ENCODE data around the gene KCNG2. TPM values are rescaled to one million over a fixed set of nuclear protein-coding genes. Genes with fewer than 3 reads are reported as not detected.
"Not testable (repeated sequence)": the region's sequence is repeated elsewhere in the genome, so short reads cannot be mapped to it uniquely, and the experiment has no call there.

KCNG2 gene
- total RNA-seq, 2 donors from 2014 or later: not detected

DNA sequence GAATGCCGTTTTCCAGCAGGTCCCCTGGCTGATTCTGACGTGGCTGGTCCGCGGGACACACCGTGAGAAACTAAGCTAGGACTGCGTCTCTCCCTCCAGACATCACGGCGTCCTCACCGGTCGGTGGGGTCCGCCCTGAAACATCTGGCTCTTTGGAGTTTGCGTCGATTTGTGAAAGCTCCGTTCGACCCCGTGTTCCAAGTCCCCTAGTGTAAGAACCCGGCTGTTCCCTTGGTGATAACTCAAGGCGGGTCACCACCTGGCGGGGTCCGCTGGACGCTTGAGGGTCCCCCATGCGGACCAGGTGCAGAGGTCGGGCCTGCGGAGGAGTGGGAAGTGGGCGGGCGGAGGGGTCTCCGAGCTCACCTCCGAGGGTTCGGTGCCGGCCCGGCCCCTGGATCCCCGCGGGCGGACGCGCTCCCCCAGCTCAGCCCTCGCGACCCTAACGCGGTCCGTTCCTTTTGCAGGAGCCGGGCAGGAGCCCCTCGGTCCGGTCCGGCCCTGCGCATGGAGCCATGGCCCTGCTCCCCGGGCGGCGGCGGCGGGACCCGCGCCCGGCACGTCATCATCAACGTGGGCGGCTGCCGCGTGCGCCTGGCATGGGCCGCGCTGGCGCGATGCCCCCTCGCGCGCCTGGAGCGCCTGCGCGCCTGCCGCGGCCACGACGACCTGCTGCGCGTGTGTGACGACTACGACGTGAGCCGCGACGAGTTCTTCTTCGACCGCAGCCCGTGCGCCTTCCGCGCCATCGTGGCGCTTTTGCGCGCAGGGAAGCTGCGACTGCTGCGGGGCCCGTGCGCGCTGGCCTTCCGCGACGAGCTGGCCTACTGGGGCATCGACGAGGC, 65.6 kb downstream of the KCNG2 start:
- peaks cover 0 to 16% of the 10 kb centered on the region in 2 donors for H3K36me3 Mint-ChIP-seq
- H3K27ac Mint-ChIP-seq: no peak overlapping the region
- peaks cover 9 to 13% of the 10 kb centered on the region in 2 donors for H3K9me3 Mint-ChIP-seq
- ATAC-seq (no peak), DNase-seq (ENCODE audit: low spot score in 2 of 2) (no peak)

DNA sequence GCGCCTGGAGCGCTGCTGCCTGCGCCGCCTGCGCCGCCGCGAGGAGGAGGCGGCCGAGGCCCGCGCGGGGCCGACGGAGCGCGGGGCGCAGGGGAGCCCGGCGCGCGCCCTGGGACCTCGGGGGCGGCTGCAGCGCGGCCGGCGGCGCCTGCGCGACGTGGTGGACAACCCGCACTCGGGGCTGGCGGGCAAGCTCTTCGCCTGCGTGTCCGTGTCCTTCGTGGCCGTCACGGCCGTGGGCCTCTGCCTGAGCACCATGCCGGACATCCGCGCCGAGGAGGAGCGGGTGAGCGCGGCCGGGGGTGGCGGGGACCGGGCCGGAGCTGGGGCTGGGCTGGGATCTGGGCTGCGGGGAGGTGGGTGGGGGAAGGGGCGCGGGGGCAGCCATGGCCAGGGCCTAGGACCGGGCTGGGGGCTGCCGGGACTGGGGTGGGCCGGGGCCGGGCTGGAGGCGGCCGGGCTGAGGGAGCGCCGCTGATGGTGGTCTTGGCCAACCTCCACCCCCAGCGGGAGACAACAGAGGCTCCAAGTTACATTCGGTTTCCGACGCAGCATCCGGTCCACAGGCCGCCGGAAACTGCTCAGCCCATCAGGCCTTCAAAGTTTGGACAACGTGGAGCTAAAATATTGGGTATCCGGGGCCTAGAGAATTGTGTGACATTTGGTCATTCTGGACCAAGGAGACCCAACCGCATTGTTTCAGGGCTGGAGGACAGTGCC, 66.4 kb downstream of the KCNG2 start:
- H3K36me3 Mint-ChIP-seq: peaks cover 0 to 16% of the 10 kb centered on the region in 2 donors
- DNase-seq (ENCODE audit: low spot score in 2 of 2): no peak
- H3K27ac Mint-ChIP-seq: no peak overlapping the region
- no peak for ATAC-seq
- peaks cover 9 to 13% of the 10 kb centered on the region in 2 donors for H3K9me3 Mint-ChIP-seq

DNA sequence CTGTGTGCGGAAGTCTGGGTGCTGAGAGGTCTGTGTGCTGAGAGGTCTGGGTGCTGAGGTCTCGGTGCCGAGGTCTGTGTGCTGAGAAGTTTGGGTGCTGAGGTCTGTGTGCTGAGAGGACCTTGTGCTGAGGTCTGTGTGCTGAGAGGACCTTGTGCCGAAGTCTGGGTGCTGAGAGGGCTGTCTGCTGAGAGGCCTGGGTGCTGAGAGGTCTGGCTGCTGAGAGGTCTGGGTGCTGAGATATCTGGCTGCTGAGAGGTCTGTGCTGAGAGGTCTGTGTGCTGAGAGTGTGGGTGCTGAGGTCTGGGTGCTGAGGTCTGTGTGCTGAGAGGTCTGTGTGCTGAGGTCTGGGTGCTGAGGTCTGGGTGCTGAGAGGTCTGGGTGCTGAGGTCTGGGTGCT, 67.2 kb downstream of the KCNG2 start:
- ATAC-seq; DNase-seq (ENCODE audit: low spot score in 2 of 2): not testable (repeated sequence)
- peaks cover 0 to 16% of the 10 kb centered on the region in 2 donors for H3K36me3 Mint-ChIP-seq

DNA sequence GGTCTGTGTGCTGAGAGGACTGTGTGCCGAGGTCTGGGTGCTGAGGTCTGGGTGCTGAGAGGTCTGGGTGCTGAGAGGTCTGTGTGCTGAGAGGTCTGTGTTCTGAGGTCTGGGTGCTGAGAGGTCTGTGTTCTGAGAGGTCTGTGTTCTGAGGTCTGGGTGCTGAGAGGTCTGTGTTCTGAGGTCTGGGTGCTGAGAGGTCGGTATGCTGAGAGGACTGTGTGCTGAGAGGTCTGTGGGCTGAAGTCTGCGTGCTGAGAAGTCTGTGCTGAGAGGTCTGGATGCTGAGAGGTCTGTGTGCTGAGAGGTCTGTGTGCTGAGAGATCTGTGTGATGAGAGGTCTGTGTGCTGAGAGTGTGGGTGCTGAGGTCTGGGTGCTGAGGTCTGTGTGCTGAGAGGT, 68.2 kb downstream of the KCNG2 start:
- DNase-seq (ENCODE audit: low spot score in 2 of 2); H3K27ac Mint-ChIP-seq: not testable (repeated sequence)
- peaks cover 9 to 10% of the 10 kb centered on the region in 2 donors for H3K9me3 Mint-ChIP-seq

More for the DNA sequence above, 67.2 kb downstream of the KCNG2 start:
- H3K9me3 Mint-ChIP-seq: peaks cover 9 to 13% of the 10 kb centered on the region in 2 donors
- H3K27ac Mint-ChIP-seq: not testable (repeated sequence)

DNA sequence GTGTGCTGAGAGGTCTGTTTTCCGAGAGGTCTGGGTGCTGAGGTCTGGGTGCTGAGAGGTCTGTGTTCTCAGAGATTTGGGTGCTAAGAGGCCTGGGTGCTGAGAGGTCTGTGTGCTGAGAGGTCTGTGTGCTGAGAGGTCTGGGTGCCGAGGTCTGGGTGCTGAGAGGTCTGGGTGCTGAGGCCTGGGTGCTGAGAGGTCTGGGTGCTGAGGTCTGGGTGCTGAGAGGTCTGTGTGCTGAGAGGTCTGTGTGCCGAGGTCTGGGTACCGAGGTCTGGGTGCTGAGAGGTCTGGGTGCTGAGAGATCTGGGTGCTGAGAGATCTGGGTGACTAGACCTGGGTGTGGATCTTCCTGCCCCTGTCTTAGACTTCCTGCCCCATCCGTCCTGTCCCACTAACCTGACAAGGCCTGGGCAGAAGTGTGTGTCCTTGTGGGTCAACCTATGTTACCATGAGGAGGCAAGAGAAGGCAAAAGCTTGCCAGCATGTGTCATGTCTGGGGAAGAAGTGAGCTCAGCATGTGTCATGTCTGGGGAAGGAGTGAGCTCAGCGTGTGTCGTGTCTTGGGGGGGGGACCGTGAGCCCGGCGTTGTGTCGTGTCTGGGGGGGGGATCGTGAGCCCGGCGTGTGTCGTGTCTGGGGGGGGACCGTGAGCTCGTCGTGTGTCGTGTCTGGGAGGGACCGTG, 69.3 kb downstream of the KCNG2 start:
- no peak overlapping the region for H3K27ac Mint-ChIP-seq
- DNase-seq (ENCODE audit: low spot score in 2 of 2): no peak
- no peak for ATAC-seq
- H3K36me3 Mint-ChIP-seq: peaks cover 0 to 9% of the 10 kb centered on the region in 2 donors
- H3K9me3 Mint-ChIP-seq: peaks cover 2% of the 10 kb centered on the region in 2 donors

More for the DNA sequence above, 68.2 kb downstream of the KCNG2 start:
- not testable (repeated sequence) for ATAC-seq
- H3K36me3 Mint-ChIP-seq: peaks cover 0 to 16% of the 10 kb centered on the region in 2 donors

DNA sequence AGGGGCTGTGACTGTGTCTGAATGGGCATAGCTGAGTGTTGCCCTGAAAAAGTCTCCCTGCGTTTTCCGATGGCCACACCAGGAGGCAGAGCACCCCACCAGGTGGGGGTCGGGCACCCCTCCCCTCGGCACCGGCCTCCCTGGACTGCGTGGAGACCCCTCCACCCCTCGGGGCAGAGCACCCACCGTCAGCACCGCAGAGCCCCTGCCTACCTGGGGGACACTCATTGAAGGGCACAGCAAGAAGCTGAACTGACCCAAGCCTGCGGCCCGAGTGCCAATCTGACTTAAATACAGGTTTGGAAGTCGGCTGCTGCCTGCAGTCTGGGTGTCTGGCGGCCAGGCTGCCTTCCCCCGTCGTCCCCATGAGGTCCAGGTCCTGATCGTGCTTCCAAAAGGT, 69.9 kb downstream of the KCNG2 start:
- H3K27ac Mint-ChIP-seq: no peak overlapping the region
- no peak for ATAC-seq
- DNase-seq (ENCODE audit: low spot score in 2 of 2): no peak

DNA sequence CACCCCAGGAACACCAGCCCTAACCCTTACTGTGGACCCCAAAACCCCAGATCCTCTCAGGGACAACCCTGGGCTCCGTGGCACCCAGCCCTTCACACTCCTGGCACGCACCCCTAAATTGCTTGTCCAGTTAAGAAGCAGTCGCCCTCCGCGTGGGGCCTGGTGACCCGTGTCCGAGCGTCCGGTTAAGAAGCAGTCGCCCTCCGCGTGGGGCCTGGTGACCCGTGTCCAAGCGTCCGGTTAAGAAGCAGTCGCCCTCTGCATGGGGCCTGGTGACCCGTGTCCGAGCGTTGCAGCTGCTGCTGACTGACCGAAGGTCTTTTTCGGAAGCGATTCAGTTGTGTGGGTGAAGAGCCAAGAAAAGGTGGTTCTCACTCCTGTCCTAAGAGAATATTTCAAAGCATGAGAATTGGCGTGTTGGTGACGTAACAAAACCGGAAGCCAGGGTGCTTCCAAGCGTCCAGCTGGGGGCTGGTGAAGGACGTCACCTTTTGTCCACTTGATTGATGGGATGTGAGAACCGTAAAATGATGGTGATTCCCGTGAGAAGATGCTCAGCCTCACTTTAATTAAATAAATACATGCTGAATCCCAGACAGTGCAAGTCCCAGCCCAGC, 70.5 kb downstream of the KCNG2 start:
- ATAC-seq (no peak), DNase-seq (ENCODE audit: low spot score in 2 of 2) (no peak)
- Mint-ChIP-seq H3K36me3 (no peaks in the 10 kb centered on the region), H3K27ac (no peak overlapping the region), H3K9me3 (no peaks in the 10 kb centered on the region)

More for the DNA sequence above, 69.9 kb downstream of the KCNG2 start:
- Mint-ChIP-seq H3K36me3 (peaks cover 0 to 2% of the 10 kb centered on the region in 2 donors), H3K9me3 (no peaks in the 10 kb centered on the region)

DNA sequence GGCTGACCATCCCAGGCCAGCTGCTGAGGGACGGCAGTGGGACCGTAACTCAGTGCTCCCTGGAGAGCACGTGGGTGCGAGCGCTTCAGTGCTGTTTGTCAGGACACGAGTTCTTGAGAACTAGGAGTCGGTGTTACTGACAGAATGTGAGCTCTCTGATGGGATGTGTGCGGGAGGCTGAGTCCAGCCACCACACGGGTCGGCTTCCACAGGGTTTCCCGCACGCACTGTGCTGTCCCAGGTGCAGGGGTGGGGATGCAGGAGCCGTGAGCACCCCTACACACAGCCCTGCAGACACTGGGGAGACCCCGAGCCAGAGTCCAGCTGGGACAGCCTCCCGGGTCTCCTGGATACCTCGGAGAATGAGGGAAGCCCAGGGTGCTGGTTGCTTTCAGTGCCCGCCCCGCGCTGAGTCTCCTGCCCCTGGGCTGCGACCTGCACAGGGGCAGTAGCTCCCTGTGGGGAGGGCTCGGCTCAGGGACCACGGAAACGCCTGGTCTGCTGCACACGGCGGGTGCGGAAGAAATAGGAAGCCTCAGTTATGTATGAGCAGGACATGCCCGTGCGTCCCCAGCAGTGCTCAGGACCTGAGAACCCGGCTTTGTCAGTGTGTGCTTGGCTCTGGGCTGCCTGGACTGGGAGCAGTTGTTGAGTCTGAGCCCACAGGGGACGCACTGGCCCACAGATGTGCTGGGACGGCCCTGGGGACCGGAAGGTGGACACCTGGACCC, 71.2 kb downstream of the KCNG2 start:
- ATAC-seq (no peak), DNase-seq (ENCODE audit: low spot score in 2 of 2) (no peak)
- no peak overlapping the region for H3K27ac Mint-ChIP-seq
- H3K9me3 Mint-ChIP-seq: no peaks in the 10 kb centered on the region
- H3K36me3 Mint-ChIP-seq: no peaks in the 10 kb centered on the region

DNA sequence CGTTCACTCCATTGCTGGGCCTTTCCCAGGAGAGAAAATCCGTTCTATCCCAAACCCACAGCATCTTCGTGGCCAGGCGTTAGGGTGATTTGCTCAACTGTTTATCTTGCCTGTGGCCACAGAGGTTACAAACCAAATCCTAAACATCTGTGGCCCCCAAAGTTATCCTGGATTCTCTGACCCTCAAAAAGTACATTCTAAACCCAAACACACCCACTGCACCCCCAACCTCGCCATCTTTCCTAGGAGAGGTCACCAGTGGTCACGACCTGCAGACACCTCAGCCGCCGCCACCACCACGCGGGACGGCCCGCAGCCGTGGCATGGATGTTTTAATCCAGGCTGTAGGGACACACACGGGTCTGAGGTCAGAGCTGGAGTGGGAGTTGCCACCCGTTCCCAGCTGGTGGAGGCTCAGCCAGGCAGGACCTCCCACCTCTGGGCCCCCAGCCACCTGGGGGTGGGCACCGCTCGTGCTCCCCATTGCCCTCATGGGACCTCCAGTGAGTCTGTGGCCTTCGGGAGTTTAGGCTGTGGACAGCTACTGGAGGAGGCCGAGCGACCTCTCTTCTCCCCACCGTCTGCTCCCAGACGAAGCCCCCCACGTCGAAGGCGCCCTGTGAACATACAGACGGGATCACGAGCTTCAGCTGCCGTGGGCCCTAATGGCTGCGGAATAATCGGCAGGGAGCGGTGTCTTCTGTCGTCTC, 72.0 kb downstream of the KCNG2 start:
- H3K36me3 Mint-ChIP-seq: no peaks in the 10 kb centered on the region
- DNase-seq (ENCODE audit: low spot score in 2 of 2) (no peak), ATAC-seq (no peak)
- no peak overlapping the region for H3K27ac Mint-ChIP-seq
- H3K9me3 Mint-ChIP-seq: no peaks in the 10 kb centered on the region

DNA sequence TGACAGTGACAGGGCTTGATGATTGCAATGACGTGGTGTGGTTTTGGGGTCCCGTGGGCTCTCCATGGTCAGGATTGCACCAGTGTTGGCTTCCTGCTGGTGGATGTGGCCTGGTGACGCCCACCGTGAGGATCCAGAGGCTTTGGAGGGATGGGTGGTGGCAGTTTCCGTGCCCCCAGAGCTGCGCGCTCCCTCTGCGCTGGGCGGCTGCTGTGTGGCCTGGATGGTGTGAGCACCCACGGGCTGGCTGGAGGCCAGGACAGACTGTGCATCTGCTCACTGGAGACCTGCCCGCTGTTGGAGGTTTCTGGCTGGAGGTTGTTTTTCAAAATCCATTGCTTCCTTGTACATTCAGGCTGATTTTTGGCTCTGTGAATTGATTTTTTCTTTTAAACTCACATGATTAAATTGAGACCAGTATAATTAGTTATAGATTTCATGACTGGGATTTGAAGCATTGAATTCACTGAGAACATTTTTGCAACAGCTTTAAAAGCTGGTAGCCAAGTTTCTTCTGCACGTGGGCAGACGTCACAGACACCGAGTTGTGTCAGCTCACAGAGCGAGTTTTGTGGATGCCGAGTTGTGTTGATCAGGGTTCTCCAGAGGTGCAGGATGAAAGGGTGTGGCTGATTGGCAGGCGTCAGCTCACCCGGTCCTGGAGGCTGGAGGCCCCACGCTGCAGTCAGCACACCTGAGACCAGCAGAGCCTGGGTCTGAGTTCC, 72.7 kb downstream of the KCNG2 start:
- ATAC-seq (no peak), DNase-seq (ENCODE audit: low spot score in 2 of 2) (no peak)
- Mint-ChIP-seq H3K9me3 (no peaks in the 10 kb centered on the region), H3K27ac (no peak overlapping the region), H3K36me3 (no peaks in the 10 kb centered on the region)

DNA sequence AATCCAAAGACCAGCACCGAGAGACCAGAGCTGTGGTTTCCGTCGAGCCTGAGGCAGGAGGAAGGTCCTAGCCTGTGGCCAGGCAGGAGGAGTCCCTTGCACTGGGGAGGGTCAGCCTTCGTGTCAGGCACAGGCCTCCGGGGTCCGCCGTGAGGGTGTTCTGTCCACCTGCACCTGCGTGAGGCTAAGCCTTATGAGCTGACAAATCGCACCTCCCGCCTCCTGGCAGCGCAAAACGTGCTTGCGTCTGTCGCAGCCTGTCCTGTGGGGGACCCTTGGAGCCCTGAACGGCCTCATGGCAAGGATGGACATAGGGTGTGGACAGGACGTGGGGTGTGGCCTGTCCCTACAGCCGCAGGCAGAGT, 73.3 kb downstream of the KCNG2 start:
- no peak overlapping the region for H3K27ac Mint-ChIP-seq
- no peak for DNase-seq (ENCODE audit: low spot score in 2 of 2)

DNA sequence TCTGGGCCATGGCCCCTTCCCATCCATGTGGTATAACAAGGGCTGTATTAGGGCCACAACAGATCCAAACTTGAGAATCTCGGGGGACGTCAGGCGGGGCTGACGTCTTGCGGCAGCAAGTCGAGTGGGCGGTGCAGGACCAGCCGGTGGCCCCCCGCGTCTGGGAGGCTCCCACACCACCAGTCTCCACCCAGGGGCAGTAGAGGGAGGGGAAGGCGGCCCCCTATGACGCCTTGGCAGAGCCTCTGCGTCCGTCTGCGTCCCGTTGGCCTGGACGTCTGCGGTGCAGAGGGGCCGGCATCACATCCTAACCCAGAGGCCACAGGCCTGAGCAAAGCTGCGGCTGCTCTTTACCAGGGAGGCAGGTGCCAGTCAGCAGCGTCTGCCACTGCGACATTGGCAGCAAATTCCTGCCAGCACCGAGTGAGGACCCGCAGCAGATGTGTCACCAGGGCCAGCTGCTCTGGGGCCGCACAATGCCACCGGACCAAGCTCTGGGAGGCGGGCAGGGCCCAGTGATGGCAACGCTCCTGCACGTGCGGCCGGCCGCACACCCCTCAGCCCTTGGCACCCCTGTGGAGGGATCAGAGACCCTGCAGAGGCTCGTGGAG, 73.8 kb downstream of the KCNG2 start:
- no peak for ATAC-seq
- DNase-seq (ENCODE audit: low spot score in 2 of 2): no peak
- no peaks in the 10 kb centered on the region for H3K9me3 Mint-ChIP-seq

More for the DNA sequence above, 73.3 kb downstream of the KCNG2 start:
- no peak for ATAC-seq
- Mint-ChIP-seq H3K9me3 (no peaks in the 10 kb centered on the region), H3K36me3 (no peaks in the 10 kb centered on the region)

DNA sequence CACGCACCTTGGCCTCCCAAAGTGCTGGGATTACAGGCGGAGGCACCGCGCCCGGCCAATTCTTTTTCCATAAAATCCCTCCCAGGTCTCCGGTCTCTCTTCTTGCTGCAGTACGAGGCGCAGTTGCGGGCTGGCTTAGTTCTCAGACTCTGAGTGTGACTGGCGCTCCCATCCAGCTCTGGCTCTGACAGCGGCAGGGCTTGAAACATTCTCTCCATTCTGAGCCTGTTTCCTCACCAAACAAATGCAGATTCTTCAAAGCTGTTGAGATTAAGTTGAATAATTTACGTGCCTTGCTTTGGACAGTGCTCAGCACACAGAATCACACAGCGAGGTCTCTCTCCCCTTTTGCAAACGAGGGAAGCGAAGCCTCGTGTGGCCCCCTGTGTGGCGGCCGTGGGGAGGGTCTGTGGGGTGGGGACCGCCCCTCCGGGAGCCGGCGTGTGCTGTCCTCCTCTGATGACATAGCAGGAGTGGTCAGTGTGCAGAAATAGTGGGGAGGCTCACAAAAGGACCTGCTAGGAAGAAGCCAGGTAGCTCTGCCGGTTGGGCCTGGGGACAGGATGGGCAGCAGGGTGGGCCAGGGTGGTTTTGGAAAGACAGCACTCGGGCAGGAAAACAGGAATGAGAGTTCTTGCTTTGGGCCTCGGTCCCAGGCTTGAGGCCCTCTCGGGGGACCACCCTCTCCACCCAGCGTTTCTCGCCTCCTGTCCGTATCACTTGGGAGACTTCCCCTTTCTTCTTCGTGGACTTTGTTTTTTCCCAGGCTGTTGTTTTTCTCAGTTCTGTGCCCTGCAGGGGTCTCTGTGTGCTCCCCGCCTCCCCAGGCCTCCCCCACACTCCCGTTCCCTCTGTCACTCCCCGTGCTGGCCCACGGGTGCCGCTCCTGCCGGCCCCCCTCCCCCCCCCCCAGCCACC, 75.0 kb downstream of the KCNG2 start:
- no peaks in the 10 kb centered on the region for H3K9me3 Mint-ChIP-seq
- no peak overlapping the region for H3K27ac Mint-ChIP-seq
- ATAC-seq (no peak), DNase-seq (ENCODE audit: low spot score in 2 of 2) (no peak)
- H3K36me3 Mint-ChIP-seq: no peaks in the 10 kb centered on the region

More for the DNA sequence above, 73.8 kb downstream of the KCNG2 start:
- no peak overlapping the region for H3K27ac Mint-ChIP-seq
- H3K36me3 Mint-ChIP-seq: no peaks in the 10 kb centered on the region
